Endothelial cell of umbilical vein (primary cell): ENCODE data around the gene ALDH8A1. TPM values are rescaled to one million over a fixed set of nuclear protein-coding genes. Genes with fewer than 3 reads are reported as not detected.
A peak's percentile ranks its signal among the peaks of the same experiment; 100 is the strongest.

Experiments used
- BruUV-seq: library from RNA; stranded (reverse); fragments of 400-500 nt; replicated peaks from 2 replicates; lab custom pipeline; 2021; lab: Mats Ljungman, UMichigan
- CTCF ChIA-PET: fragments of 300-600, 350-600 bp; sonication (Branson Sonifier 250); formaldehyde crosslinking; loops from one replicate; lab custom pipeline; 2021; ENCODE audit warnings: antibody characterized with exemption, inconsistent platforms; lab: Charles Lee
- POLR2A ChIA-PET: fragments of 300-600, 350-600 bp; sonication (Branson Sonifier 250); formaldehyde crosslinking; loops from one replicate; lab custom pipeline; 2021; ENCODE audit warnings: antibody characterized with exemption, inconsistent platforms; lab: Charles Lee
- DNase-seq: peaks from one replicate; pipeline ENCODE4 v3.0.0-alpha.2; 2011; ENCODE audit warnings: low read depth, low spot score
- FAIRE-seq: peaks from 2 replicates; lab custom pipeline; 2011; peaks lifted over from hg19 to GRCh38; lab: Jason Lieb, UNC
- H2AFZ ChIP-seq: 2 replicates; pipeline ENCODE4 v1.6.0; 2012; ENCODE audit warnings: low read depth, low read length, control low read depth, inconsistent platforms
- H3K27ac ChIP-seq: 2 replicates; pipeline ENCODE4 v1.5.1; 2011; ENCODE audit warnings: low read depth, mild to moderate bottlenecking, control low read depth, low read length, moderate library complexity; ENCODE audit not compliant: insufficient read depth
- H3K27me3 ChIP-seq, 2 experiments: 2 replicates each; pipeline versions ENCODE4 v1.6.0 to v1.6.1; 2011; ENCODE audit warnings: low read length in 2 of 2, mixed read lengths in 1 of 2; ENCODE audit not compliant: control insufficient read depth in 2 of 2, insufficient read depth in 2 of 2
- H3K36me3 ChIP-seq, 2 experiments: 2 replicates in 1 of 2; 3 replicates in 1 of 2; pipeline ENCODE4 v1.5.1; 2011; ENCODE audit warnings: low read length in 2 of 2, mild to moderate bottlenecking in 1 of 2, moderate library complexity in 1 of 2; ENCODE audit not compliant: control insufficient read depth in 2 of 2, insufficient read depth in 2 of 2; ENCODE audit errors: extremely low read depth in 1 of 2
- H3K4me1 ChIP-seq: 3 replicates; pipeline ENCODE4 v1.5.1; 2011; ENCODE audit warnings: mild to moderate bottlenecking, low read length; ENCODE audit not compliant: control insufficient read depth, insufficient read depth; ENCODE audit errors: extremely low read depth
- H3K4me2 ChIP-seq: 2 replicates; pipeline ENCODE4 v1.6.1; 2011; ENCODE audit warnings: low read length, control low read depth, mixed read lengths; ENCODE audit not compliant: insufficient read depth
- H3K4me3 ChIP-seq, 3 experiments: fragments of 200-600 bp in 1 of 3; sonication (generic), shearing (Covaris generic) in 1 of 3; replicated peaks in 1 of 3; 2 replicates each; pipeline ENCODE4 v1.5.1; 2011 to 2016; ENCODE audit warnings: control low read depth in 3 of 3, low read length in 3 of 3, mild to moderate bottlenecking in 2 of 3, inconsistent platforms in 1 of 3, low read depth in 1 of 3, moderate library complexity in 1 of 3; ENCODE audit not compliant: insufficient read depth in 1 of 3
- H3K79me2 ChIP-seq: 2 replicates; pipeline ENCODE4 v1.6.0; 2012; ENCODE audit warnings: low read length, inconsistent platforms; ENCODE audit not compliant: control insufficient read depth, insufficient read depth
- H3K9ac ChIP-seq: replicated peaks from 2 replicates; pipeline ENCODE3; 2011; ENCODE audit warnings: low read length, control low read depth; ENCODE audit not compliant: insufficient read depth; ENCODE audit errors: extremely low read depth
- H3K9me1 ChIP-seq: replicated peaks from 3 replicates; pipeline ENCODE4 v1.6.0; 2011; ENCODE audit warnings: mild to moderate bottlenecking, low read length; ENCODE audit not compliant: control insufficient read depth, insufficient read depth; ENCODE audit errors: extremely low read depth
- H3K9me3 ChIP-seq: replicated peaks from 2 replicates; pipeline ENCODE4 v1.5.1; 2012; ENCODE audit warnings: low read length, inconsistent platforms; ENCODE audit not compliant: control insufficient read depth, insufficient read depth
- H4K20me1 ChIP-seq: replicated peaks from 2 replicates; pipeline ENCODE3; 2011; ENCODE audit warnings: mild to moderate bottlenecking, low read length; ENCODE audit not compliant: control insufficient read depth, insufficient read depth; ENCODE audit errors: extremely low read depth
- EZH2 ChIP-seq: IDR thresholded peaks from 2 replicates; pipeline ENCODE4 v1.6.1; 2012; ENCODE audit warnings: borderline replicate concordance, low read depth, mild to moderate bottlenecking, moderate library complexity, low read length, inconsistent platforms; ENCODE audit not compliant: severe bottlenecking
- FOS ChIP-seq: IDR thresholded peaks from 2 replicates; pipeline ENCODE4 v1.6.1; 2011; ENCODE audit warnings: mild to moderate bottlenecking, low read length, moderate library complexity, borderline replicate concordance; ENCODE audit not compliant: insufficient read depth
- GATA2 ChIP-seq: IDR thresholded peaks from 2 replicates; pipeline ENCODE4 v1.7.0; 2011; ENCODE audit warnings: low read depth, mild to moderate bottlenecking, moderate library complexity, mixed read lengths, low read length; ENCODE audit not compliant: insufficient read length, insufficient read depth
- JUN ChIP-seq: IDR thresholded peaks from 2 replicates; pipeline ENCODE4 v1.6.1; 2011; ENCODE audit warnings: borderline replicate concordance, low read depth; ENCODE audit not compliant: insufficient read length, insufficient read depth
- MAX ChIP-seq: IDR thresholded peaks from 2 replicates; pipeline ENCODE4 v1.6.1; 2011; ENCODE audit not compliant: insufficient read depth, insufficient read length
- MYC ChIP-seq: IDR thresholded peaks from one replicate; pipeline ENCODE4 v1.6.1; 2011; ENCODE audit warnings: mild to moderate bottlenecking, low read depth, low read length
- POLR2A ChIP-seq: IDR thresholded peaks from 2 replicates; pipeline ENCODE4 v1.6.1; 2012; ENCODE audit warnings: low read depth, mild to moderate bottlenecking, control low read depth, low read length
- POLR2AphosphoS5 ChIP-seq: IDR thresholded peaks from 2 replicates; pipeline ENCODE4 v1.6.1; 2012; ENCODE audit warnings: low read depth, mild to moderate bottlenecking, control low read depth, low read length, moderate library complexity; ENCODE audit not compliant: insufficient read depth
- dilution Hi-C: fragments of 300-500 bp; cut with MboI; formaldehyde crosslinking; loops from one replicate; pipeline ENCODE4 v1.15.0; 2019; ENCODE audit warnings: low sequenced_read_pairs; ENCODE audit not compliant: extremely low pct_ligation_motif_present
- intact Hi-C: fragments of 100-400 bp; cut with micrococcal nuclease; formaldehyde crosslinking; loops from one replicate; pipeline ENCODE4 v1.10.0; 2022
- polyA plus RNA-seq, 4 experiments: library from polyadenylated mRNA; depleted of rRNA in 3 of 4; stranded (reverse) in 3 of 4; unstranded in 1 of 4; fragments of >200 nt; gene quantifications; 2 replicates each; pipeline versions ENCODE4 v1.2.1 to v1.2.3, GENCODE V29; 2011 to 2012; ENCODE audit warnings: missing spikeins in 1 of 4
- total RNA-seq: library from RNA; stranded (reverse); gene quantifications from 2 replicates; pipeline ENCODE4 v1.2.3, GENCODE V29; 2021
- TF ChIP-seq, protein P1 (sequence below), 2 donors: IDR thresholded peaks; 1 replicate in 1 of 2; 2 replicates in 1 of 2; pipeline ENCODE4 v1.5.1; 2011; ENCODE audit warnings: low read length in 2 of 2, mild to moderate bottlenecking in 2 of 2, moderate library complexity in 2 of 2, control low read depth in 1 of 2, inconsistent platforms in 1 of 2, low read depth in 1 of 2; ENCODE audit not compliant: insufficient read depth in 1 of 2; ENCODE audit errors: extremely low read depth in 1 of 2

Gene ALDH8A1
- total and polyA plus RNA-seq, 2 donors (not counting 3 experiments of a cell fraction or from before 2014, with no cell fraction given), result 0.08 to 0.95 TPM

DNA sequence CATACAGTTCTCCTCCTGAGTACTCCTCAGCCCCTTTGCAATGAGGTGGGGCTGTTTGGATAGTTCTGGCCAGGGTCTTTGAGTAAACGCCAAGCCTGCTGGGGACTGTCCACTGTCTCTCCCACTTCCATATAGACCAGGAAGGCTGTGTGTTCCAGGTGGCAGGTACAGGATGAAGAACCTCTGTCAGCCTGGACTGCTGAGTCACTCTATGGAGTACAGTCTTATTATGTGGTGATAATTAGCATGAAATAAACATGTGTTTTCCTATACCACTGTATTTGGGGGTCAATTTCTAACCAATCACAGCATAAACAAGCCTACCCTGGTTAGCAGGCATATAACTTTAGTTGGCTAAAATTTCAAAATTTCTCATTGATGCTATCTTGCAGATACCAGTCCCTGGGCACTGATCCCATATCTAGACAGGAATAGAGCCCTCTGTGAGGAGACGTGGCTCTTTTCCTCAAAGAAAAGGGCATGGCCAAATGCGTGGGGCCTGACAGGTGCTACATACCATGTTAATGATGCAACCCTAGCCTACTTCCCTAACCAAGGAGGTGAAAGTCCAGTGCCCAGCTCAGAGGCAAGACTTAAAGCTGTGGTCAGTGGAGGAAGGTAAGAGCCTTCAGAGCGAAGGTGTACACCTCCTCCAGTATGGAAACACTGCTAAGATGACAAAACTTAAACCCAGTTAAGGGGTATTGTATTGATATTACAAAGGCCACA is 4.5 kb upstream of the ALDH8A1 start:
- no peak overlapping the region for H3K9ac ChIP-seq
- H3K4me1 ChIP-seq, result no peaks in the 10 kb centered on the region
- H3K9me1 ChIP-seq, result no peaks in the 10 kb centered on the region
- H3K9me3 ChIP-seq, result no peaks in the 10 kb centered on the region
- no peaks in the 10 kb centered on the region for H3K36me3 ChIP-seq
- FAIRE-seq (no peak), DNase-seq (no peak)
- H4K20me1 ChIP-seq, result no peaks in the 10 kb centered on the region
- ChIA-PET POLR2A (no interaction called here), CTCF (interaction anchor here (0.7 kb wide), 1 partner anchor 14 kb away, joined by 3 read pairs; no protein-coding TSS in a partner anchor)
- no peak overlapping the region for H3K27ac ChIP-seq
- dilution Hi-C loops, result no loop called here
- intact Hi-C loops, result no loop called here
- H3K79me2 ChIP-seq, result no peaks in the 10 kb centered on the region
- no peaks in the 10 kb centered on the region for H3K27me3 ChIP-seq
- H3K4me2 ChIP-seq, result no peak overlapping the region
- no peak overlapping the region for H2AFZ ChIP-seq
- BruUV-seq, result TSS peak; percentile 9
- no peak overlapping the region for H3K4me3 ChIP-seq
- no peak for TF ChIP-seq FOS
- no peak for TF ChIP-seq POLR2A
- TF ChIP-seq MAX, result no peak
- TF ChIP-seq, protein P1, sequence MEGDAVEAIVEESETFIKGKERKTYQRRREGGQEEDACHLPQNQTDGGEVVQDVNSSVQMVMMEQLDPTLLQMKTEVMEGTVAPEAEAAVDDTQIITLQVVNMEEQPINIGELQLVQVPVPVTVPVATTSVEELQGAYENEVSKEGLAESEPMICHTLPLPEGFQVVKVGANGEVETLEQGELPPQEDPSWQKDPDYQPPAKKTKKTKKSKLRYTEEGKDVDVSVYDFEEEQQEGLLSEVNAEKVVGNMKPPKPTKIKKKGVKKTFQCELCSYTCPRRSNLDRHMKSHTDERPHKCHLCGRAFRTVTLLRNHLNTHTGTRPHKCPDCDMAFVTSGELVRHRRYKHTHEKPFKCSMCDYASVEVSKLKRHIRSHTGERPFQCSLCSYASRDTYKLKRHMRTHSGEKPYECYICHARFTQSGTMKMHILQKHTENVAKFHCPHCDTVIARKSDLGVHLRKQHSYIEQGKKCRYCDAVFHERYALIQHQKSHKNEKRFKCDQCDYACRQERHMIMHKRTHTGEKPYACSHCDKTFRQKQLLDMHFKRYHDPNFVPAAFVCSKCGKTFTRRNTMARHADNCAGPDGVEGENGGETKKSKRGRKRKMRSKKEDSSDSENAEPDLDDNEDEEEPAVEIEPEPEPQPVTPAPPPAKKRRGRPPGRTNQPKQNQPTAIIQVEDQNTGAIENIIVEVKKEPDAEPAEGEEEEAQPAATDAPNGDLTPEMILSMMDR (IDR thresholded peaks at IDR 0.05; ENCODE audit: extremely low read depth in 1 of 2, insufficient read depth in 1 of 2, low read depth in 1 of 2, low read length in 2 of 2), result no peak
- no peak for TF ChIP-seq GATA2
- no peak for TF ChIP-seq JUN
- TF ChIP-seq MYC, result no peak
- TF ChIP-seq POLR2AphosphoS5, result no peak
- no peak for TF ChIP-seq EZH2
